GM10266 (cell line): ENCODE measurements around the gene RNF141.

ENCODE experiments used
- DNase-seq: peaks from one replicate; pipeline ENCODE4 v3.0.0; 2012; ENCODE audit errors: extremely low spot score
- TF ChIP-seq, protein P1 (sequence below): IDR thresholded peaks from 2 replicates; pipeline ENCODE4 v1.5.1; 2012; ENCODE audit warnings: mild to moderate bottlenecking, low read depth; ENCODE audit not compliant: control insufficient read depth, insufficient read depth; ENCODE audit errors: missing control alignments

Gene RNF141

DNA sequence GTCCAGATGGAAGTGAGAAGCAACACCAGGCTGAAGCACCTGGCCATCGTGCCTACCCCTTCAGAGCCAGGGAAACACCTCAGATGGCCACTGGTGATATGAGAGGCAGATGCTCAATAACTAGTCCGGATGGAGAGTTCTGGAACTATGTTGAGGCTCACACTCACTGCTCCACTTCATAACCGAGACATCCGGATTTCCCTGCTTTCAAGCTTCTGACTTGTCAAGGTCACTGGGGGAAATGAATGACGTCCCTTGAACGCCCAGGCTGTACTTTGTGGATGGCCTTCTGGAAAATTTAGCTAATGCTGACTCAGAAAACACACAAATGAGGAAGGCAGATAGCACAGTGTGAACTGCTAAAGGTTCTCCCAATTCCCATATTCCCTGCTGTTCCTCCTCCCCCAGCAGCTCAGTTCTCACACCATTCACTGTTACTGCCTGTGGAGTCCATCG, 27.5 kb upstream of the RNF141 start, which contains the start of gene LYVE1:
Gene LYVE1, minus strand, starts transcription at position 180 of the 456 bp plus-strand sequence. Its CDS starts 133 bp downstream, at position 47.
- TF ChIP-seq, protein P1, sequence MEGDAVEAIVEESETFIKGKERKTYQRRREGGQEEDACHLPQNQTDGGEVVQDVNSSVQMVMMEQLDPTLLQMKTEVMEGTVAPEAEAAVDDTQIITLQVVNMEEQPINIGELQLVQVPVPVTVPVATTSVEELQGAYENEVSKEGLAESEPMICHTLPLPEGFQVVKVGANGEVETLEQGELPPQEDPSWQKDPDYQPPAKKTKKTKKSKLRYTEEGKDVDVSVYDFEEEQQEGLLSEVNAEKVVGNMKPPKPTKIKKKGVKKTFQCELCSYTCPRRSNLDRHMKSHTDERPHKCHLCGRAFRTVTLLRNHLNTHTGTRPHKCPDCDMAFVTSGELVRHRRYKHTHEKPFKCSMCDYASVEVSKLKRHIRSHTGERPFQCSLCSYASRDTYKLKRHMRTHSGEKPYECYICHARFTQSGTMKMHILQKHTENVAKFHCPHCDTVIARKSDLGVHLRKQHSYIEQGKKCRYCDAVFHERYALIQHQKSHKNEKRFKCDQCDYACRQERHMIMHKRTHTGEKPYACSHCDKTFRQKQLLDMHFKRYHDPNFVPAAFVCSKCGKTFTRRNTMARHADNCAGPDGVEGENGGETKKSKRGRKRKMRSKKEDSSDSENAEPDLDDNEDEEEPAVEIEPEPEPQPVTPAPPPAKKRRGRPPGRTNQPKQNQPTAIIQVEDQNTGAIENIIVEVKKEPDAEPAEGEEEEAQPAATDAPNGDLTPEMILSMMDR = no peak
- DNase-seq = no peak

DNA sequence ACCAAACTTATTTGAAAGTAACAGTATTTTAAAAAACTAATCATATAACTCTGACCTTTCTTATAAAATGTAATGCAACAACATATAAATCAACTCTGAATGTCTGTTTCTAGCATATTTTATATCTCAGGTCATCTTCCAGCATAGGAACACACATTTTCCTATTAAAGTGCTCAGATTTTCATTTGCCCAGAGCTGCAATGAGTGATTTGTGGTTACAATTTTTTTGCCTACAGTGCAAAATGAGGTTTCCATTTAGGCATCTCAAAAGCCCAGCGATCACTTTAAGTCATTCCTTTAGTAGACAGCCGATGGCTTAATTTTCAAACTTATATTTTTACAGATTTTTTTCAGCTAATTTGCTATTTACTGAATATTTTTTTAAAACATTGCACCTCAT, 26.5 kb upstream of the RNF141 start:
- no peak for DNase-seq
- TF ChIP-seq, protein P1 = no peak

- no peak for DNase-seq
- TF ChIP-seq, protein P1 = no peak
These were observed 25.4 kb upstream of the RNF141 start for GRCh38 chr11:10566257-10566957.

DNA sequence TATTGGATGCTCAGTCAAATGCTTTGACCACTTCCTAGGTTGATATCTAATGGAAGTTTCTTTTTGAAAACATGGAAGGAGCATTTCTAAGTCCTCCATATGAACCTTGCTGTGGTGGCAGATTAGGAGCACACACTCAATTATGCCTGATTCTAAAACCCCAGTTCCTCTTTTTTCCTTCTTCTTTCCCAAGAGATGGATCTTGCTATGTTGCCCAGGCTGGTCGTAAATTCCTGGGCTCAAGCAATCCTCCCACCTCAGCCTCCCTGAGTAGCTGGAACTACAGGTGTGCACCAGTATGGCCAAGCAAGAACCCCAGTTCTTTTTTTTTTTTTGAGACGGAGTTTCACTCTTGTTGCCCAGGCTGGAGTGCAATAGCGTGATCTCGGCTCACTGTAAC, 24.5 kb upstream of the RNF141 start:
- DNase-seq = no peak
- TF ChIP-seq, protein P1 = no peak

DNA sequence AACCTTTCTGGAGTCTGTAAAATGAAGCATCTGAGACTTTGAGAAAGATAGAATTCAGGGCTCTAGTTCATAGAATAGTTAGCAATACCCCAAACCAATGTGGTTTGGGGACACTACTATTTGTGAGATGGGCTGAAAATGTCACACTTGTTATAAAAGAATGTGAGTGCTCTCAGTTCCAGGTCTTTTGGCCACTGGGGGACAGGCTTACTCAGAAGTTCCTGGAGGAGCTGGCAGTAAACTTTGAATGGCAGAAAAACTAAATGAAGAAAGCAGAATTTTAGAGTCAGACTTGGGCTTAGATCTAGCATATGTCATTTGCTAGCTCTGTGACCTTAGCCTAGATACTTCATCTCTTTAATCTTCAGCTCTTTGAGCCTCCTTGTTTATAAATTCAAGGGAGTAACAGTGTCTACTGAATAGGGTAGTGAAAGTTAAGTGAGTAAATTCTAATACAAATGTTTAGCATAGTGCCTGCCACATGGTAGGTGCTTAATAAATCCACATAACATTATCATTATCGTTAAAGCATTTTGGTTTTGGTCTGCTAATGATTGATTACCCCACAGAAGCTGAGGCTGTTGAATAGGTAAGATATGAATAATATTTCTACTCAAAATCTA, 23.8 kb upstream of the RNF141 start:
- TF ChIP-seq, protein P1 = peak; percentile 18
- no peak for DNase-seq

DNA sequence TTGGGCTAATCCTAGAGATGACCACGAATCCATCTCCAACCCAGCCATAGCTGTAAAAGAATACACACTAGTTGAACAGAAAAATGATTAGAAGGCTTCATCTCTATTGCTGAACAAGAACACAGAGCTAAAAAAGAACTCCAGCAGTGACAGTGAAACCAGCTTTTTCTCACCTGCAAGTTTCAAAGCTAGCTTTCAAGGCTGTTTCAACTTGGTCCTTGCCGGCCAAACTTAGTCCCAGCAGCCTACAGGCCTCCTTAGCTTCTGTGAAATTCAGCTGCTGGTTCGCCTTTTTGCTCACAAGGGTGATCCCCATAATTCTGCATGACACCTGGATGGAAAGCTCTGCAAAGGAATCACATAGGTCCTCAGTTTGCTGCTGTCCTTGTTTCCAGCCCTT, 23.0 kb upstream of the RNF141 start:
- no peak for DNase-seq
- TF ChIP-seq, protein P1 = no peak

GRCh38 chr11:10561947-10562346, 21.0 kb upstream of the RNF141 start:
- DNase-seq = no peak
- TF ChIP-seq, protein P1 = no peak
